Esophagus (tissue), 2 donors: Measurements from ENCODE around the gene HSPA5. TPM values are rescaled to one million over a fixed set of nuclear protein-coding genes. Genes with fewer than 3 reads are reported as not detected.
"Not testable (repeated sequence)": the region's sequence is repeated elsewhere in the genome, so short reads cannot be mapped to it uniquely, and the experiment has no call there.

Experiments
- H3K27ac ChIP-seq, 2 donors: one replicate each; pipeline ENCODE4 v1.5.1; 2013; ENCODE audit warnings: low read depth in 2 of 2, mild to moderate bottlenecking in 2 of 2, inconsistent platforms in 1 of 2, low read length in 1 of 2, moderate library complexity in 1 of 2
- H3K27me3 ChIP-seq, 2 donors: one replicate each; pipeline ENCODE4 v1.6.1; 2013; ENCODE audit warnings: low read length in 2 of 2, control low read depth in 1 of 2, mild to moderate bottlenecking in 1 of 2; ENCODE audit not compliant: insufficient read depth in 2 of 2, control insufficient read depth in 1 of 2
- H3K36me3 ChIP-seq, 2 donors: one replicate each; pipeline ENCODE4 v1.6.1; 2013; ENCODE audit warnings: low read length in 1 of 2; ENCODE audit not compliant: control insufficient read depth in 2 of 2, insufficient read depth in 2 of 2
- H3K4me1 ChIP-seq, 2 donors: one replicate each; pipeline ENCODE4 v1.6.1; 2013; ENCODE audit warnings: low read length in 1 of 2; ENCODE audit not compliant: control insufficient read depth in 2 of 2, insufficient read depth in 2 of 2
- H3K4me3 ChIP-seq, 2 donors: one replicate each; pipeline ENCODE4 v1.5.1; 2013; ENCODE audit warnings: low read length in 2 of 2, mild to moderate bottlenecking in 2 of 2, low read depth in 1 of 2, moderate library complexity in 1 of 2
- H3K9me3 ChIP-seq, 2 donors: one replicate each; pipeline ENCODE4 v1.6.1; 2013; ENCODE audit warnings: mild to moderate bottlenecking in 2 of 2, low read depth in 1 of 2, low read length in 1 of 2, moderate library complexity in 1 of 2; ENCODE audit not compliant: control insufficient read depth in 2 of 2, insufficient read depth in 1 of 2
- WGBS, 2 donors: extraction: QIAGEN DNeasy Blood & Tissue Kit; methylation state at CpG; one replicate each; pipeline ENCODE4 v1.1.7; 2013; 5-methylcytosine and 5-hydroxymethylcytosine counted together
- polyA plus RNA-seq, 2 donors: library from polyadenylated mRNA; stranded (reverse); fragments of 200-250 nt; gene quantifications; one replicate each; pipeline ENCODE4 v1.2.3, GENCODE V29; 2013
- donor health status: healthy with polysubstance abuse.
- donor health status: Bipolar disorder and iron deficiency.

Gene HSPA5
- 100 to 1,000 TPM in 1 of 2 donors, 10 to 100 TPM in 1; 63.8 to 138 TPM for polyA plus RNA-seq

GRCh38 chr9:125241000-125241862 is at the start of gene HSPA5:
Gene HSPA5 (minus strand): TSS chr9:125241343. CDS start chr9:125241126, 217 bp downstream.
- Histone ChIP-seq H3K4me3 (peak within 1 kb of the TSS; percentile 85 to 98), H3K4me1 (peaks cover 0 to 2% of the 10 kb centered on the region in 2 donors), H3K27ac (peak within 1 kb of the TSS; percentile 97 to 98), H3K9me3 (no peaks in the 10 kb centered on the region), H3K36me3 (peaks cover 0 to 4% of the 10 kb centered on the region in 2 donors), H3K27me3 (no peaks in the 10 kb centered on the region)
- 0% methylated on average over 58 to 59 of the region's 59 CpGs for WGBS, 2 donors

GRCh38 chr9:125286935-125287433 is 45.8 kb upstream of the HSPA5 start:
- WGBS, 2 donors: 88 to 93% methylated on average over 7 of the region's 7 CpGs
- H3K27me3 ChIP-seq, H3K4me1 ChIP-seq: not testable (repeated sequence)

GRCh38 chr9:125284855-125285254 is 43.7 kb upstream of the HSPA5 start:
- H3K36me3 ChIP-seq: no peaks in the 10 kb centered on the region
- H3K9me3 ChIP-seq: no peaks in the 10 kb centered on the region
- H3K4me1 ChIP-seq: no peaks in the 10 kb centered on the region
- no peak overlapping the region for H3K4me3 ChIP-seq
- WGBS, 2 donors: 88 to 91% methylated on average over 3 of the region's 3 CpGs
- H3K27ac ChIP-seq: no peak overlapping the region
- no peaks in the 10 kb centered on the region for H3K27me3 ChIP-seq

More at GRCh38 chr9:125286935-125287433, 45.8 kb upstream of the HSPA5 start:
- not testable (repeated sequence) for H3K27ac ChIP-seq, H3K36me3 ChIP-seq, H3K4me3 ChIP-seq, H3K9me3 ChIP-seq

GRCh38 chr9:125280945-125281344 is 39.8 kb upstream of the HSPA5 start:
- no peaks in the 10 kb centered on the region for H3K36me3 ChIP-seq
- H3K27me3 ChIP-seq: no peaks in the 10 kb centered on the region
- no peaks in the 10 kb centered on the region for H3K9me3 ChIP-seq
- H3K4me3 ChIP-seq: no peak overlapping the region
- H3K27ac ChIP-seq: no peak overlapping the region
- WGBS, 2 donors: 70 to 72% methylated on average over 4 of the region's 4 CpGs
- H3K4me1 ChIP-seq: no peaks in the 10 kb centered on the region

- no peaks in the 10 kb centered on the region for H3K9me3 ChIP-seq
- H3K36me3 ChIP-seq: no peaks in the 10 kb centered on the region
- no peaks in the 10 kb centered on the region for H3K27me3 ChIP-seq
- H3K4me1 ChIP-seq: no peaks in the 10 kb centered on the region
- no peak overlapping the region for H3K27ac ChIP-seq
- H3K4me3 ChIP-seq: no peak overlapping the region
These were observed 36.3 kb upstream of the HSPA5 start for GRCh38 chr9:125277411-125277810.

- Histone ChIP-seq H3K9me3 (no peaks in the 10 kb centered on the region), H3K27me3 (no peaks in the 10 kb centered on the region), H3K4me3 (no peak overlapping the region), H3K4me1 (no peaks in the 10 kb centered on the region), H3K27ac (no peak overlapping the region), H3K36me3 (no peaks in the 10 kb centered on the region)
- WGBS, 2 donors: 97 to 98% methylated on average over 4 of the region's 4 CpGs
These were observed 35.6 kb upstream of the HSPA5 start for GRCh38 chr9:125276771-125277170.

- H3K4me1 ChIP-seq: no peaks in the 10 kb centered on the region
- WGBS, 2 donors: 31 to 32% methylated on average over 3 of the region's 3 CpGs
- H3K9me3 ChIP-seq: no peaks in the 10 kb centered on the region
- peak overlapping the region in 1 of 2 donors; percentile 21 for H3K27ac ChIP-seq
- no peaks in the 10 kb centered on the region for H3K27me3 ChIP-seq
- no peak overlapping the region for H3K4me3 ChIP-seq
- H3K36me3 ChIP-seq: no peaks in the 10 kb centered on the region
These were observed 31.6 kb upstream of the HSPA5 start for GRCh38 chr9:125272697-125273096.

- Histone ChIP-seq H3K9me3 (no peaks in the 10 kb centered on the region), H3K4me3 (no peak overlapping the region), H3K4me1 (no peaks in the 10 kb centered on the region), H3K36me3 (no peaks in the 10 kb centered on the region), H3K27ac (peak overlapping the region in 1 of 2 donors; percentile 20), H3K27me3 (no peaks in the 10 kb centered on the region)
- WGBS, 2 donors: 40 to 57% methylated on average over 5 of the region's 5 CpGs
These were observed 29.9 kb upstream of the HSPA5 start for GRCh38 chr9:125271081-125271480.

- Histone ChIP-seq H3K4me1 (no peaks in the 10 kb centered on the region), H3K36me3 (no peaks in the 10 kb centered on the region), H3K9me3 (no peaks in the 10 kb centered on the region), H3K27me3 (no peaks in the 10 kb centered on the region), H3K27ac (no peak overlapping the region), H3K4me3 (no peak overlapping the region)
- 84 to 91% methylated on average over 1 of the region's 1 CpG for WGBS, 2 donors
These were observed 27.9 kb upstream of the HSPA5 start for GRCh38 chr9:125269014-125269397.
